ENCODE data around the gene DOCK4.

DNA sequence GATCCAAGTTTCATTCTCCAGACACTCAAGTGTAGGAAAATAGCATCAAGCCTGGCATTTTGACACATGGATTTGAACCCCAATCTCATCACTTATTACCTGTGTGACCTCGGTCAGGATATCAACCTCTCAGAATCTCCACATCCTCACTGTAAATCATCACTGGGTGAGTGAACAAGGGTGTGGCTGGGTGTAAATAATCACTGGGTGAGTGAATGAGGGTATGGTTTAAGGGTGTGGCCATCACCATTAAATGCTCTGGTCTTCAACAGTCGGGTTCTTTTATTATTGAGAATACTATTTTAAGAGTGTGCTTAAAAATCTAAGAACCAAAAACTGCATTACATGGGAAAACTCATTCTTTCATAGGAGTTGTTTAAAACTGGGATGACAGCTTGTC is 200.1 kb downstream of the DOCK4 start:
- TF ChIP-seq, protein P1, sequence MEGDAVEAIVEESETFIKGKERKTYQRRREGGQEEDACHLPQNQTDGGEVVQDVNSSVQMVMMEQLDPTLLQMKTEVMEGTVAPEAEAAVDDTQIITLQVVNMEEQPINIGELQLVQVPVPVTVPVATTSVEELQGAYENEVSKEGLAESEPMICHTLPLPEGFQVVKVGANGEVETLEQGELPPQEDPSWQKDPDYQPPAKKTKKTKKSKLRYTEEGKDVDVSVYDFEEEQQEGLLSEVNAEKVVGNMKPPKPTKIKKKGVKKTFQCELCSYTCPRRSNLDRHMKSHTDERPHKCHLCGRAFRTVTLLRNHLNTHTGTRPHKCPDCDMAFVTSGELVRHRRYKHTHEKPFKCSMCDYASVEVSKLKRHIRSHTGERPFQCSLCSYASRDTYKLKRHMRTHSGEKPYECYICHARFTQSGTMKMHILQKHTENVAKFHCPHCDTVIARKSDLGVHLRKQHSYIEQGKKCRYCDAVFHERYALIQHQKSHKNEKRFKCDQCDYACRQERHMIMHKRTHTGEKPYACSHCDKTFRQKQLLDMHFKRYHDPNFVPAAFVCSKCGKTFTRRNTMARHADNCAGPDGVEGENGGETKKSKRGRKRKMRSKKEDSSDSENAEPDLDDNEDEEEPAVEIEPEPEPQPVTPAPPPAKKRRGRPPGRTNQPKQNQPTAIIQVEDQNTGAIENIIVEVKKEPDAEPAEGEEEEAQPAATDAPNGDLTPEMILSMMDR (IDR thresholded peaks at IDR 0.05) = no peak
- TF ChIP-seq, protein P2, sequence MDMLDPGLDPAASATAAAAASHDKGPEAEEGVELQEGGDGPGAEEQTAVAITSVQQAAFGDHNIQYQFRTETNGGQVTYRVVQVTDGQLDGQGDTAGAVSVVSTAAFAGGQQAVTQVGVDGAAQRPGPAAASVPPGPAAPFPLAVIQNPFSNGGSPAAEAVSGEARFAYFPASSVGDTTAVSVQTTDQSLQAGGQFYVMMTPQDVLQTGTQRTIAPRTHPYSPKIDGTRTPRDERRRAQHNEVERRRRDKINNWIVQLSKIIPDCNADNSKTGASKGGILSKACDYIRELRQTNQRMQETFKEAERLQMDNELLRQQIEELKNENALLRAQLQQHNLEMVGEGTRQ (IDR thresholded peaks at IDR 0.05) = no peak
- TF ChIP-seq KDM1A (IDR thresholded peaks at IDR 0.05; ENCODE audit: low read depth) = no peak
- TF ChIP-seq, protein P3, sequence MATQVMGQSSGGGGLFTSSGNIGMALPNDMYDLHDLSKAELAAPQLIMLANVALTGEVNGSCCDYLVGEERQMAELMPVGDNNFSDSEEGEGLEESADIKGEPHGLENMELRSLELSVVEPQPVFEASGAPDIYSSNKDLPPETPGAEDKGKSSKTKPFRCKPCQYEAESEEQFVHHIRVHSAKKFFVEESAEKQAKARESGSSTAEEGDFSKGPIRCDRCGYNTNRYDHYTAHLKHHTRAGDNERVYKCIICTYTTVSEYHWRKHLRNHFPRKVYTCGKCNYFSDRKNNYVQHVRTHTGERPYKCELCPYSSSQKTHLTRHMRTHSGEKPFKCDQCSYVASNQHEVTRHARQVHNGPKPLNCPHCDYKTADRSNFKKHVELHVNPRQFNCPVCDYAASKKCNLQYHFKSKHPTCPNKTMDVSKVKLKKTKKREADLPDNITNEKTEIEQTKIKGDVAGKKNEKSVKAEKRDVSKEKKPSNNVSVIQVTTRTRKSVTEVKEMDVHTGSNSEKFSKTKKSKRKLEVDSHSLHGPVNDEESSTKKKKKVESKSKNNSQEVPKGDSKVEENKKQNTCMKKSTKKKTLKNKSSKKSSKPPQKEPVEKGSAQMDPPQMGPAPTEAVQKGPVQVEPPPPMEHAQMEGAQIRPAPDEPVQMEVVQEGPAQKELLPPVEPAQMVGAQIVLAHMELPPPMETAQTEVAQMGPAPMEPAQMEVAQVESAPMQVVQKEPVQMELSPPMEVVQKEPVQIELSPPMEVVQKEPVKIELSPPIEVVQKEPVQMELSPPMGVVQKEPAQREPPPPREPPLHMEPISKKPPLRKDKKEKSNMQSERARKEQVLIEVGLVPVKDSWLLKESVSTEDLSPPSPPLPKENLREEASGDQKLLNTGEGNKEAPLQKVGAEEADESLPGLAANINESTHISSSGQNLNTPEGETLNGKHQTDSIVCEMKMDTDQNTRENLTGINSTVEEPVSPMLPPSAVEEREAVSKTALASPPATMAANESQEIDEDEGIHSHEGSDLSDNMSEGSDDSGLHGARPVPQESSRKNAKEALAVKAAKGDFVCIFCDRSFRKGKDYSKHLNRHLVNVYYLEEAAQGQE (IDR thresholded peaks at IDR 0.05) = no peak
- no peak for TF ChIP-seq POLR2A (IDR thresholded peaks at IDR 0.05; ENCODE audit: low read length)
- TF ChIP-seq PHF8 (IDR thresholded peaks at IDR 0.05; ENCODE audit: borderline replicate concordance, low read depth) = no peak
- no peak for TF ChIP-seq HEYL (CRISPR knock-in tag; IDR thresholded peaks at IDR 0.05)
- no peak for TF ChIP-seq HDAC2 (IDR thresholded peaks at IDR 0.05)
- no peak for TF ChIP-seq ZC3H11A (IDR thresholded peaks at IDR 0.05)
- no peak for TF ChIP-seq RAD21 (conservative IDR thresholded peaks at IDR 0.05 in 1 of 2, IDR thresholded peaks at IDR 0.05 in 1 of 2)
